Naive thymus-derived CD4-positive, alpha-beta T cell (primary cell): ENCODE data around the gene SDC1. TPM values are rescaled to one million over a fixed set of nuclear protein-coding genes. Genes with fewer than 3 reads are reported as not detected.
"Not testable (repeated sequence)": the region's sequence is repeated elsewhere in the genome, so short reads cannot be mapped to it uniquely, and the experiment has no call there.

Source experiments
- ATAC-seq: fragments of 150-1000 bp; cut with Tn5 transposase; 2 replicates; pipeline ENCODE4 v1.10.0; 2021; ENCODE audit warnings: mild to moderate bottlenecking, moderate library complexity
- CTCF ChIA-PET: fragments of 350-600 bp; sonication (Branson Sonifier 250); formaldehyde crosslinking; loops from one replicate; lab custom pipeline; 2021; ENCODE audit warnings: antibody characterized with exemption; lab: Charles Lee
- POLR2A ChIA-PET: fragments of 350-600 bp; sonication (Branson Sonifier 250); formaldehyde crosslinking; loops from one replicate; lab custom pipeline; 2021; ENCODE audit warnings: antibody characterized with exemption, inconsistent platforms; lab: Charles Lee
- DNase-seq, 9 donors: peaks; one replicate each; pipeline versions ENCODE4 v3.0.0 to v3.0.0-alpha.2; 2020 to 2022; ENCODE audit warnings: mixed read lengths in 1 of 9
- H3K27ac ChIP-seq: one replicate; pipeline ENCODE4 v1.7.0; 2013; ENCODE audit warnings: mild to moderate bottlenecking, low read depth, low read length, moderate library complexity
- H3K27me3 ChIP-seq, 2 donors: one replicate each; pipeline ENCODE4 v1.7.0; 2013; ENCODE audit warnings: low read length in 2 of 2, mild to moderate bottlenecking in 2 of 2, moderate library complexity in 2 of 2; ENCODE audit not compliant: control insufficient read depth in 2 of 2, insufficient read depth in 2 of 2
- H3K36me3 ChIP-seq, 3 experiments: 1 replicate in 2 of 3; 2 replicates in 1 of 3; pipeline ENCODE4 v1.7.0; 2013; ENCODE audit warnings: low read length in 3 of 3, mild to moderate bottlenecking in 3 of 3, moderate library complexity in 1 of 3; ENCODE audit not compliant: insufficient read depth in 3 of 3, control insufficient read depth in 2 of 3
- H3K4me1 ChIP-seq, 2 donors: one replicate each; pipeline ENCODE4 v1.7.0; 2013; ENCODE audit warnings: low read length in 2 of 2, mild to moderate bottlenecking in 2 of 2, moderate library complexity in 1 of 2; ENCODE audit not compliant: control insufficient read depth in 2 of 2, insufficient read depth in 2 of 2
- H3K4me3 ChIP-seq: 2 replicates; pipeline ENCODE4 v1.7.0; 2013; ENCODE audit warnings: mild to moderate bottlenecking, low read length
- H3K9me3 ChIP-seq, 3 experiments: 1 replicate in 2 of 3; 2 replicates in 1 of 3; pipeline ENCODE4 v1.7.0; 2013; ENCODE audit warnings: low read length in 3 of 3; ENCODE audit not compliant: control insufficient read depth in 2 of 3
- H3K27ac Mint-ChIP-seq, 9 donors: one replicate each; pipeline ENCODE4 v1.8.0; 2020 to 2022; ENCODE audit warnings: mixed read lengths in 9 of 9, mild to moderate bottlenecking in 8 of 9, moderate library complexity in 5 of 9, inconsistent platforms in 2 of 9
- H3K27me3 Mint-ChIP-seq, 5 donors: one replicate each; pipeline ENCODE4 v1.8.0; 2021 to 2022; ENCODE audit warnings: mixed read lengths in 5 of 5, mild to moderate bottlenecking in 1 of 5
- H3K36me3 Mint-ChIP-seq, 5 donors: one replicate each; pipeline ENCODE4 v1.8.0; 2020 to 2022; ENCODE audit warnings: mixed read lengths in 5 of 5, mild to moderate bottlenecking in 3 of 5, inconsistent platforms in 1 of 5
- H3K4me1 Mint-ChIP-seq, 7 donors: one replicate each; pipeline ENCODE4 v1.8.0; 2020 to 2022; ENCODE audit warnings: mixed read lengths in 7 of 7, mild to moderate bottlenecking in 3 of 7, inconsistent platforms in 1 of 7
- H3K4me3 Mint-ChIP-seq, 10 donors: one replicate each; pipeline ENCODE4 v1.8.0; 2020 to 2022; ENCODE audit warnings: mild to moderate bottlenecking in 10 of 10, mixed read lengths in 10 of 10, moderate library complexity in 6 of 10, inconsistent platforms in 2 of 10
- H3K9me3 Mint-ChIP-seq, 11 donors: one replicate each; pipeline ENCODE4 v1.8.0; 2020 to 2022; ENCODE audit warnings: mixed read lengths in 11 of 11, mild to moderate bottlenecking in 4 of 11, inconsistent platforms in 1 of 11, moderate library complexity in 1 of 11
- intact Hi-C, 2 donors: fragments of 100-400 bp; cut with micrococcal nuclease; formaldehyde crosslinking; loops; one replicate each; pipeline ENCODE4 v1.15.1; 2023
- polyA plus RNA-seq, 2 donors: library from polyadenylated mRNA; unstranded; fragments of 300-500 nt; fragmentation: Illumina TruSeq; gene quantifications; one replicate each; pipeline ENCODE4 v1.2.3, GENCODE V29; 2021
- total RNA-seq, 6 experiments: library from RNA in 5 of 6; stranded (reverse) in 5 of 6; gene quantifications; 1 replicate in 5 of 6; 2 replicates in 1 of 6; pipeline ENCODE4 v1.2.3 and lab custom pipeline; 2021 to 2026

Gene SDC1
- total RNA-seq (under 1 TPM in 3 of 5 experiments, not detected in 2; 0.12 to 0.37 (median 0.22) TPM), polyA plus RNA-seq (not detected), total RNA-seq (lab: John Stamatoyannopoulos, UW) (0.94 reads per million)

GRCh38 chr2:20224716-20225293, at the start of gene SDC1:
Gene SDC1 (minus strand): TSS chr2:20225130. CDS start chr2:20224867, 263 bp downstream.
- Mint-ChIP-seq H3K27me3 (peaks cover 48 to 70% (median 65%) of the 10 kb centered on the region in 5 donors), H3K36me3 (no peaks in the 10 kb centered on the region), H3K4me1 (peaks cover 0 to 5% (median 0%) of the 10 kb centered on the region in 7 donors), H3K4me3 (peak within 1 kb of the TSS; percentile 30 to 77 (median 59)), H3K9me3 (no peaks in the 10 kb centered on the region), H3K27ac (no peak within 1 kb of the TSS)
- Histone ChIP-seq H3K4me3 (no peak within 1 kb of the TSS), H3K9me3 (no peaks in the 10 kb centered on the region), H3K27ac (no peak within 1 kb of the TSS), H3K4me1 (no peaks in the 10 kb centered on the region), H3K27me3 (peaks cover 0 to 2% of the 10 kb centered on the region in 2 donors), H3K36me3 (no peaks in the 10 kb centered on the region)
- intact Hi-C loops: loop anchor here in 1 of 2 donors (1.0 kb wide), 1 partner anchor 90 kb away; no protein-coding TSS in a partner anchor
- ATAC-seq (peak; percentile 11), DNase-seq (peak in 1 of 9 donors; percentile 37)
- ChIA-PET POLR2A (no interaction called here), CTCF (no interaction called here)

- no peaks in the 10 kb centered on the region for H3K4me1 ChIP-seq
- no peaks in the 10 kb centered on the region for H3K27me3 ChIP-seq
- DNase-seq (no peak), ATAC-seq (no peak)
- Mint-ChIP-seq H3K27me3 (no peaks in the 10 kb centered on the region), H3K36me3 (peaks cover 0 to 26% (median 15%) of the 10 kb centered on the region in 5 donors), H3K4me3 (no peak overlapping the region), H3K27ac (peak overlapping the region in 3 of 9 donors; percentile 2 to 64 (median 17)), H3K9me3 (no peaks in the 10 kb centered on the region), H3K4me1 (peaks cover 4 to 32% (median 21%) of the 10 kb centered on the region in 7 donors)
- H3K27ac ChIP-seq: no peak overlapping the region
- ChIA-PET POLR2A (no interaction called here), CTCF (no interaction called here)
- intact Hi-C loops: no loop called here
- H3K4me3 ChIP-seq: no peak overlapping the region
- peaks cover 0 to 8% (median 6%) of the 10 kb centered on the region in 3 experiments for H3K36me3 ChIP-seq
- H3K9me3 ChIP-seq: no peaks in the 10 kb centered on the region
Observed at GRCh38 chr2:20273042-20273441, 48.1 kb upstream of the SDC1 start.

GRCh38 chr2:20268317-20268716, 43.4 kb upstream of the SDC1 start:
- H3K36me3 ChIP-seq, H3K4me3 ChIP-seq, H3K27me3 Mint-ChIP-seq, H3K4me3 Mint-ChIP-seq, H3K27ac ChIP-seq, CTCF ChIA-PET, H3K9me3 Mint-ChIP-seq, H3K27me3 ChIP-seq, H3K9me3 ChIP-seq, ATAC-seq, H3K4me1 ChIP-seq, intact Hi-C loops, POLR2A ChIA-PET, H3K27ac Mint-ChIP-seq, DNase-seq: not testable (repeated sequence)
- peaks cover 4 to 29% (median 14%) of the 10 kb centered on the region in 7 donors for H3K4me1 Mint-ChIP-seq
- peaks cover 0 to 27% (median 19%) of the 10 kb centered on the region in 5 donors for H3K36me3 Mint-ChIP-seq

GRCh38 chr2:20267529-20267928, 42.6 kb upstream of the SDC1 start:
- Histone ChIP-seq H3K27ac (no peak overlapping the region), H3K36me3 (peaks cover 0 to 8% (median 7%) of the 10 kb centered on the region in 3 experiments), H3K9me3 (no peaks in the 10 kb centered on the region), H3K27me3 (no peaks in the 10 kb centered on the region), H3K4me3 (no peak overlapping the region), H3K4me1 (no peaks in the 10 kb centered on the region)
- H3K36me3 Mint-ChIP-seq: peaks cover 0 to 25% (median 18%) of the 10 kb centered on the region in 5 donors
- H3K9me3 Mint-ChIP-seq: peaks cover 0 to 1% (median 0%) of the 10 kb centered on the region in 11 donors
- ChIA-PET CTCF (interaction anchor here (0.6 kb wide), 1 partner anchor 22 kb away, joined by 4 read pairs; no protein-coding TSS in a partner anchor), POLR2A (interaction anchor here (0.6 to 0.7 kb wide), 2 partner anchors 13 to 69 kb away, joined by 3 to 5 read pairs; no protein-coding TSS in a partner anchor)
- intact Hi-C loops: no loop called here
- peaks cover 4 to 29% (median 12%) of the 10 kb centered on the region in 7 donors for H3K4me1 Mint-ChIP-seq
- no peak overlapping the region for H3K4me3 Mint-ChIP-seq
- H3K27ac Mint-ChIP-seq: peak overlapping the region in 4 of 9 donors; percentile 21 to 53 (median 48)
- H3K27me3 Mint-ChIP-seq: no peaks in the 10 kb centered on the region
- no peak for DNase-seq
- ATAC-seq: no peak

- DNase-seq (no peak), ATAC-seq (no peak)
- H3K27me3 ChIP-seq: no peaks in the 10 kb centered on the region
- H3K9me3 ChIP-seq: no peaks in the 10 kb centered on the region
- H3K36me3 Mint-ChIP-seq: peaks cover 4 to 15% (median 13%) of the 10 kb centered on the region in 5 donors
- no peak overlapping the region for H3K4me3 ChIP-seq
- H3K4me1 Mint-ChIP-seq: peaks cover 4 to 20% (median 9%) of the 10 kb centered on the region in 7 donors
- no peak overlapping the region for H3K4me3 Mint-ChIP-seq
- ChIA-PET POLR2A (no interaction called here), CTCF (no interaction called here)
- H3K27me3 Mint-ChIP-seq: no peaks in the 10 kb centered on the region
- H3K9me3 Mint-ChIP-seq: peaks cover 0 to 1% (median 0%) of the 10 kb centered on the region in 11 donors
- H3K36me3 ChIP-seq: peaks cover 0 to 13% (median 7%) of the 10 kb centered on the region in 3 experiments
- intact Hi-C loops: no loop called here
- peak overlapping the region in 6 of 9 donors; percentile 20 to 73 (median 54) for H3K27ac Mint-ChIP-seq
- H3K27ac ChIP-seq: no peak overlapping the region
- H3K4me1 ChIP-seq: no peaks in the 10 kb centered on the region
Observed at GRCh38 chr2:20264629-20265028, 39.7 kb upstream of the SDC1 start.

- no peak overlapping the region for H3K4me3 ChIP-seq
- H3K36me3 ChIP-seq: peaks cover 13 to 56% (median 33%) of the 10 kb centered on the region in 3 experiments
- H3K9me3 ChIP-seq: no peaks in the 10 kb centered on the region
- no peak for DNase-seq
- Mint-ChIP-seq H3K9me3 (no peaks in the 10 kb centered on the region), H3K4me3 (no peak overlapping the region), H3K27ac (no peak overlapping the region), H3K27me3 (no peaks in the 10 kb centered on the region), H3K36me3 (peaks cover 8 to 42% (median 17%) of the 10 kb centered on the region in 5 donors), H3K4me1 (no peaks in the 10 kb centered on the region)
- H3K27me3 ChIP-seq: no peaks in the 10 kb centered on the region
- ATAC-seq: no peak
- intact Hi-C loops: no loop called here
- ChIA-PET CTCF (no interaction called here), POLR2A (no interaction called here)
- no peak overlapping the region for H3K27ac ChIP-seq
- no peaks in the 10 kb centered on the region for H3K4me1 ChIP-seq
Observed at GRCh38 chr2:20257411-20257810, 32.5 kb upstream of the SDC1 start.
